Neural crest cell (in vitro differentiated cells): ENCODE results near the gene MECR. TPM values are rescaled to one million over a fixed set of nuclear protein-coding genes. Genes with fewer than 3 reads are reported as not detected.

Experiments
- DNase-seq: peaks from one replicate; pipeline ENCODE4 v3.0.0; 2021; ENCODE audit warnings: low read depth, mixed read lengths, low spot score
- H3K27ac Mint-ChIP-seq: one replicate; pipeline ENCODE4 v1.8.0; 2021; ENCODE audit warnings: mild to moderate bottlenecking, mixed read lengths; ENCODE audit not compliant: unreplicated experiment
- H3K27me3 Mint-ChIP-seq: 2 replicates; pipeline ENCODE4 v1.8.0; 2021; ENCODE audit warnings: low read depth, mild to moderate bottlenecking, mixed read lengths
- H3K36me3 Mint-ChIP-seq: 2 replicates; pipeline ENCODE4 v1.8.0; 2021; ENCODE audit warnings: low read depth, mild to moderate bottlenecking, mixed read lengths
- H3K4me1 Mint-ChIP-seq: 2 replicates; pipeline ENCODE4 v1.8.0; 2021; ENCODE audit warnings: mixed read lengths
- H3K4me3 Mint-ChIP-seq: one replicate; pipeline ENCODE4 v1.8.0; 2021; ENCODE audit warnings: mild to moderate bottlenecking, mixed read lengths
- H3K9me3 Mint-ChIP-seq: 2 replicates; pipeline ENCODE4 v1.8.0; 2021; ENCODE audit warnings: mixed read lengths
- CTCF ChIP-seq: fragments of 200-600 bp; sonication (generic); conservative IDR thresholded peaks from 2 replicates; pipeline ENCODE4 v1.5.0; 2021; ENCODE audit warnings: antibody characterized with exemption, mild to moderate bottlenecking
- total RNA-seq: library from RNA; stranded (reverse); gene quantifications from 2 replicates; pipeline ENCODE4 v1.2.1, GENCODE V29; 2021

MECR gene
- total RNA-seq, 1 donor from 2014 or later: 24.6 TPM

- Mint-ChIP-seq H3K27ac (peak overlapping the region; percentile 27), H3K4me3 (no peak overlapping the region), H3K9me3 (no peaks in the 10 kb centered on the region), H3K27me3 (no peaks in the 10 kb centered on the region), H3K36me3 (no peaks in the 10 kb centered on the region), H3K4me1 (no peaks in the 10 kb centered on the region)
- DNase-seq: no peak
- TF ChIP-seq CTCF: no peak
Measured at GRCh38 chr1:29208442-29208841, 22.3 kb downstream of the MECR start.

- peak; percentile 98 for TF ChIP-seq CTCF
- Mint-ChIP-seq H3K27ac (no peak overlapping the region), H3K9me3 (no peaks in the 10 kb centered on the region), H3K36me3 (no peaks in the 10 kb centered on the region), H3K4me1 (peaks cover 6% of the 10 kb centered on the region), H3K4me3 (no peak overlapping the region), H3K27me3 (no peaks in the 10 kb centered on the region)
- peak; percentile 99 for DNase-seq
Measured at GRCh38 chr1:29202584-29203340, 28.0 kb downstream of the MECR start.

GRCh38 chr1:29202053-29202452, 28.7 kb downstream of the MECR start:
- Mint-ChIP-seq H3K27me3 (no peaks in the 10 kb centered on the region), H3K9me3 (no peaks in the 10 kb centered on the region), H3K4me1 (peaks cover 6% of the 10 kb centered on the region), H3K4me3 (no peak overlapping the region), H3K27ac (peak overlapping the region; percentile 83), H3K36me3 (no peaks in the 10 kb centered on the region)
- no peak for TF ChIP-seq CTCF
- DNase-seq: no peak

- no peak for DNase-seq
- no peak overlapping the region for H3K27ac Mint-ChIP-seq
Measured at GRCh38 chr1:29201595-29202051, 29.1 kb downstream of the MECR start.

GRCh38 chr1:29200906-29201594, 29.7 kb downstream of the MECR start:
- no peaks in the 10 kb centered on the region for H3K36me3 Mint-ChIP-seq
- TF ChIP-seq CTCF: no peak
- H3K27me3 Mint-ChIP-seq: no peaks in the 10 kb centered on the region
- no peak overlapping the region for H3K27ac Mint-ChIP-seq
- H3K4me1 Mint-ChIP-seq: peaks cover 6% of the 10 kb centered on the region
- H3K9me3 Mint-ChIP-seq: no peaks in the 10 kb centered on the region
- DNase-seq: no peak
- no peak overlapping the region for H3K4me3 Mint-ChIP-seq

More at GRCh38 chr1:29201595-29202051, 29.1 kb downstream of the MECR start:
- H3K4me3 Mint-ChIP-seq: no peak overlapping the region
- peaks cover 6% of the 10 kb centered on the region for H3K4me1 Mint-ChIP-seq
- H3K36me3 Mint-ChIP-seq: no peaks in the 10 kb centered on the region
- TF ChIP-seq CTCF: no peak
- H3K9me3 Mint-ChIP-seq: no peaks in the 10 kb centered on the region
- no peaks in the 10 kb centered on the region for H3K27me3 Mint-ChIP-seq
